Measurements from ENCODE around the gene MEDAG.

MEDAG gene

GRCh38 chr13:30966101-30966500 is 60.0 kb downstream of the MEDAG start:
- no peak for DNase-seq

- DNase-seq = no peak
Observed at GRCh38 chr13:30968846-30969245, 62.8 kb downstream of the MEDAG start.

GRCh38 chr13:30971575-30971974 is 65.5 kb downstream of the MEDAG start:
- DNase-seq = no peak

GRCh38 chr13:30972888-30973377 is 66.9 kb downstream of the MEDAG start:
- DNase-seq = peak in 1 of 2 experiments; percentile 29

- DNase-seq = no peak
Observed at GRCh38 chr13:30974350-30974749, 68.3 kb downstream of the MEDAG start.

All from NCI-H526 (cell line).